ENCODE results near the gene LASP1NB.

The LASP1NB gene

GRCh38 chr17:38893607-38894006, 31.8 kb upstream of the LASP1NB start:
- Histone ChIP-seq H3K9me3 (ENCODE audit: control insufficient read depth in 2 of 3, insufficient read depth in 1 of 3, low read length in 3 of 3) (no peaks in the 10 kb centered on the region), H3K27ac (ENCODE audit: low read depth in 2 of 2, low read length in 2 of 2) (no peak overlapping the region), H3K36me3 (ENCODE audit: control insufficient read depth in 2 of 3, insufficient read depth in 3 of 3, low read length in 3 of 3) (peaks cover 2 to 36% (median 15%) of the 10 kb centered on the region in 3 donors), H3K9ac (ENCODE audit: low read length in 3 of 3) (no peak overlapping the region), H3K4me1 (ENCODE audit: control insufficient read depth in 2 of 3, insufficient read depth in 2 of 3, low read depth in 1 of 3, low read length in 3 of 3) (peaks cover 0 to 36% (median 30%) of the 10 kb centered on the region in 3 donors), H3K4me3 (ENCODE audit: low read length in 3 of 3) (no peak overlapping the region), H3K27me3 (ENCODE audit: control insufficient read depth, insufficient read depth, low read length) (no peaks in the 10 kb centered on the region)
- intact Hi-C loops (cut with DNase I), result no loop called here
- no peak for TF ChIP-seq CTCF (IDR thresholded peaks at IDR 0.05; ENCODE audit: borderline replicate concordance, extremely low read depth, insufficient read depth)
- DNase-seq, result no peak
- no peak for FAIRE-seq

- Histone ChIP-seq H3K9me3 (ENCODE audit: control insufficient read depth in 2 of 3, insufficient read depth in 1 of 3, low read length in 3 of 3) (no peaks in the 10 kb centered on the region), H3K27ac (ENCODE audit: low read depth in 2 of 2, low read length in 2 of 2) (no peak overlapping the region), H3K9ac (ENCODE audit: low read length in 3 of 3) (no peak overlapping the region), H3K4me3 (ENCODE audit: low read length in 3 of 3) (no peak overlapping the region), H3K4me1 (ENCODE audit: control insufficient read depth in 2 of 3, insufficient read depth in 2 of 3, low read depth in 1 of 3, low read length in 3 of 3) (peaks cover 0 to 43% (median 36%) of the 10 kb centered on the region in 3 donors), H3K36me3 (ENCODE audit: control insufficient read depth in 2 of 3, insufficient read depth in 3 of 3, low read length in 3 of 3) (peaks cover 2 to 36% (median 13%) of the 10 kb centered on the region in 3 donors), H3K27me3 (ENCODE audit: control insufficient read depth, insufficient read depth, low read length) (no peaks in the 10 kb centered on the region)
- DNase-seq, result no peak
- intact Hi-C loops (cut with DNase I), result no loop called here
- no peak for FAIRE-seq
- no peak for TF ChIP-seq CTCF (IDR thresholded peaks at IDR 0.05; ENCODE audit: borderline replicate concordance, extremely low read depth, insufficient read depth)
Observed at GRCh38 chr17:38894276-38894675, 31.1 kb upstream of the LASP1NB start.

GRCh38 chr17:38896346-38896954, 29.0 kb upstream of the LASP1NB start:
- DNase-seq (no peak), FAIRE-seq (no peak)
- H3K9ac ChIP-seq (ENCODE audit: low read length in 3 of 3), result no peak overlapping the region
- intact Hi-C loops (cut with DNase I), result no loop called here
- H3K4me3 ChIP-seq (ENCODE audit: low read length in 3 of 3), result no peak overlapping the region
- peaks cover 0 to 54% (median 42%) of the 10 kb centered on the region in 3 donors for H3K4me1 ChIP-seq (ENCODE audit: control insufficient read depth in 2 of 3, insufficient read depth in 2 of 3, low read depth in 1 of 3, low read length in 3 of 3)
- H3K27me3 ChIP-seq (ENCODE audit: control insufficient read depth, insufficient read depth, low read length), result no peaks in the 10 kb centered on the region
- H3K36me3 ChIP-seq (ENCODE audit: control insufficient read depth in 2 of 3, insufficient read depth in 3 of 3, low read length in 3 of 3), result peaks cover 2 to 20% (median 5%) of the 10 kb centered on the region in 3 donors
- H3K27ac ChIP-seq (ENCODE audit: low read depth in 2 of 2, low read length in 2 of 2), result peak overlapping the region; percentile 85 to 86
- no peak for TF ChIP-seq CTCF (IDR thresholded peaks at IDR 0.05; ENCODE audit: borderline replicate concordance, extremely low read depth, insufficient read depth)
- H3K9me3 ChIP-seq (ENCODE audit: control insufficient read depth in 2 of 3, insufficient read depth in 1 of 3, low read length in 3 of 3), result no peaks in the 10 kb centered on the region
